Suprapubic skin (tissue), 4 donors: ENCODE data around the gene SLC35E1.

ENCODE experiments used
- CTCF ChIP-seq, 2 donors: fragments of 200-600 bp in 1 of 2; fragments of 450-650 bp in 1 of 2; sonication (generic) in 1 of 2; IDR thresholded peaks; one replicate each; pipeline ENCODE4 v1.5.1; 2016 to 2019; ENCODE audit warnings: antibody characterized with exemption in 2 of 2, mild to moderate bottlenecking in 1 of 2, moderate library complexity in 1 of 2
- POLR2A ChIP-seq, 2 donors: fragments of 450-650 bp; IDR thresholded peaks; one replicate each; pipeline ENCODE4 v1.6.1; 2017; ENCODE audit warnings: antibody characterized with exemption in 2 of 2, mild to moderate bottlenecking in 2 of 2, moderate library complexity in 2 of 2
- POLR2AphosphoS5 ChIP-seq, 3 donors: sonication (generic); formaldehyde crosslinking; IDR thresholded peaks; one replicate each; pipeline ENCODE4 v1.6.1; 2017; ENCODE audit warnings: antibody characterized with exemption in 3 of 3

GRCh38 chr19:16554776-16555175, 17.4 kb downstream of the SLC35E1 start:
- no peak for TF ChIP-seq POLR2A (IDR thresholded peaks at IDR 0.05)
- no peak for TF ChIP-seq CTCF (IDR thresholded peaks at IDR 0.05)
- TF ChIP-seq POLR2AphosphoS5 (IDR thresholded peaks at IDR 0.05), result no peak
